Measurements from ENCODE around the gene ATPAF1.
"Not testable (repeated sequence)": the region's sequence is repeated elsewhere in the genome, so short reads cannot be mapped to it uniquely, and the experiment has no call there.

ATPAF1 gene, protein sequence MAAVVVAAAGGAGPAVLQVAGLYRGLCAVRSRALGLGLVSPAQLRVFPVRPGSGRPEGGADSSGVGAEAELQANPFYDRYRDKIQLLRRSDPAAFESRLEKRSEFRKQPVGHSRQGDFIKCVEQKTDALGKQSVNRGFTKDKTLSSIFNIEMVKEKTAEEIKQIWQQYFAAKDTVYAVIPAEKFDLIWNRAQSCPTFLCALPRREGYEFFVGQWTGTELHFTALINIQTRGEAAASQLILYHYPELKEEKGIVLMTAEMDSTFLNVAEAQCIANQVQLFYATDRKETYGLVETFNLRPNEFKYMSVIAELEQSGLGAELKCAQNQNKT

DNA sequence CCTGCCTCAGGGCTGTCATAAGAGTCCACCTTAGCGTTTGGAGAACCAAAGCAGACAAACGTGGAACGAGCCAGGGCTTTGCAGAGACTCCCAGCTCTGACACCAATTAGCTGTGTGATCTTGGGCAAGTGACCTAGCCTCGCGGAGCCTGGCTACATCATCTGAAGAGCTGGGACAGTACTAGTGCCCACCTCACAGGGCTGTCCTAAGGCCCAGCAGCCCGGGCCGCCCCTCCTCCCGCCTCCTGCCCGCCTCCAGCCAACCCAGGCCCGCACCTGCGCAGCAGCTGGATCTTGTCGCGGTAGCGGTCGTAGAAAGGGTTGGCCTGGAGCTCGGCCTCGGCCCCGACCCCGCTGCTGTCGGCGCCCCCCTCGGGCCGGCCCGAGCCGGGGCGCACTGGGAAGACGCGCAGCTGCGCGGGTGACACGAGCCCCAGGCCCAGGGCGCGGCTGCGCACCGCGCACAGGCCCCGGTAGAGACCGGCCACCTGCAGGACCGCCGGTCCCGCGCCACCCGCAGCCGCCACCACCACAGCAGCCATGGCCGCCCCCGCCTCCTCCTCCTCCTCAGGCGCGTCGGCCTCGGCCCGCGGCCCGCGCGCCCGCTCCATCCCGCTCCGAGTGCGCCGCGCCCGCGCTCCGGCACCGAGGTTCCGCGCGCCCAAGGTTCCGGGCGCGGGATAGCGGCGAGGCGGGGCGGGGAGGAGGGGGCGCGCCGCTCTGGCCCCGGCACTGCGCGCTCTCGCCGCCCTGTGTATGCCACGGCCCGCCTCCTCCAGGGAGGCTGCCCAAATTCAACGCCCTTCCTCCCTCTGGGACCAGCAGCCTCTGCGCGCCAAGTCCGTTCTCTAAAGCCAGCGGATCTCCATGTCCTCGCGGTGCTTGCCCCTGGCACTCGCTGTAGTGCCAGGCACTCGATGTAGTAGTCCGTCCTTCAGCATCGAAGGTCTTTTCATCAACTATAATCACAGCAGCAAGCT lies at the start of gene ATPAF1:
Gene ATPAF1, minus strand, starts transcription at position 583 of the 979 bp plus-strand sequence. Its CDS starts 42 bp downstream, at position 541.
- DNase-seq = peak; percentile 70

DNA sequence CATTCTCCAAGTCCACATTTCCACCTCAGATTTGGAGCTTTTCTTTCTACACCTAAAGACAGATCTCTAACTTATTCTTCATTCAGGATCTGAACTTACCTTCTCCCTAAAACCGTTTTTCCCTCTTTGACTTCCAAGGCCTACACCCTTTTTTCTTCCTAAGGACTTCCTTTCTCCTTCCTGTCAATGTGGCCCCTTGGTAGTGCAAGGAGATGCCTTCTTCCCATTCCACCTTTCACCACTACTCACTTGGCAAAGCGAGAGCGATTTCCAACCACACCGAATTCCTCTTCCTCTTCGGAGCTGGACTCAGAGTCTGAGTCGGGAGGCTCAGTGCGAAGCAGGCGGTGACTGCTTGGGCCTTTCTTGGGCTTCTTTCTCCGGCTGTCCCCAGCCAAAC lies 49.5 kb upstream of the ATPAF1 start:
- DNase-seq = no peak

DNA sequence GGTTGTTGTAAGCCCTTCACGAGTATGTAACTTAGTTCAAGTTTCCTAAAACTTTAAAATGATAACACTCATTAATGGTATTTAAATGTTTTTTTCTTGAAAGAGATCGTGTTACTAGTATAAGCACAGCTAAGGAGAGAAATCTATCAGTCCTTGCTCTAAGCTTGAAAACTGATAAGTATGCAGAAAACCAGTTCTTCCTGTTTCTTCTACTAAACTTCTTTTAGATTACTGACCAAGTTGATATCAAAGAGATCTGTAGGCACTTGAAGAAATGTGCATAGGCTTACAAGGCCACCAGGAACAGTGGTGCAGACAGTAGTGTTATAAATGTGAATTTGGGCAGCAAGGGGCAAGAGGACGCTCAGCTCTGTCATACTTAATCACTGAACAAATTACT lies 46.8 kb upstream of the ATPAF1 start:
- DNase-seq = no peak

DNA sequence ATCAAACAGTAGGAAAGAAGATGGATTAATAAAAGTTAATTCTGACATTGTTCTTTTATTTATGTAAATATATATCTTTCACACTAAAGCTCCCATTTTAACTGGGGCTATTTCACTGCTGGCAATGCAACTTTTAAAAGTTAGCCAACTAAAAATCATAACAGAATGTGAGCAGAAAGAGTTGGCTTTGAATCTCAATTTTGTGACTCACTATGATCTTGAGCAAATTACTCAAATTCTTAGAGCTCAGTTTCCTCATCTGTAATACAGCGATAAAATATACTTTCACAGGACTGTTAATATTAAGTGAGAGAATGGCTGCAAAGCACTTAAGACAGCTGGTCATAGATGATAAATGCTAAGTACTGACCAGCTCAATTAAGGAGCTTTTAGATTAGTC lies 40.0 kb upstream of the ATPAF1 start:
- no peak for DNase-seq

DNA sequence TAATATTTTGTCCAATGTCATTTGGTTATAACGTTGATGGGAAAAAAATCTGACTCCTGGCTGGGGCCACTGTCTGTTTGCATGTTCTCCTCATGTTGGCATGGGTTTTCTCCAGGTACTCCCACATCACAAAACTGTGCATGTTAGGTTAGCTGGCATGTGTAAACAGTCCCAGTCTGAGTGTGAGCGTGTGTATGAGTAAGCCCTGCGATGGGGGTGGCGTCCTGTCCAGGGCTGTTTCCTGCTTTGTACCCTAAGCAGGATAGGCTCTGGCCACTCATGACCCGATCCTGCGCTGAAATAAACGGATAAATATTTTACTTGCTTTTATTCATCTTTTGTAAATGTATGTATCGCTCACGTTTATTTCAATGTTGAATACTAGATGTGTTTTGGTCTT lies 37.2 kb upstream of the ATPAF1 start:
- no peak for DNase-seq

DNA sequence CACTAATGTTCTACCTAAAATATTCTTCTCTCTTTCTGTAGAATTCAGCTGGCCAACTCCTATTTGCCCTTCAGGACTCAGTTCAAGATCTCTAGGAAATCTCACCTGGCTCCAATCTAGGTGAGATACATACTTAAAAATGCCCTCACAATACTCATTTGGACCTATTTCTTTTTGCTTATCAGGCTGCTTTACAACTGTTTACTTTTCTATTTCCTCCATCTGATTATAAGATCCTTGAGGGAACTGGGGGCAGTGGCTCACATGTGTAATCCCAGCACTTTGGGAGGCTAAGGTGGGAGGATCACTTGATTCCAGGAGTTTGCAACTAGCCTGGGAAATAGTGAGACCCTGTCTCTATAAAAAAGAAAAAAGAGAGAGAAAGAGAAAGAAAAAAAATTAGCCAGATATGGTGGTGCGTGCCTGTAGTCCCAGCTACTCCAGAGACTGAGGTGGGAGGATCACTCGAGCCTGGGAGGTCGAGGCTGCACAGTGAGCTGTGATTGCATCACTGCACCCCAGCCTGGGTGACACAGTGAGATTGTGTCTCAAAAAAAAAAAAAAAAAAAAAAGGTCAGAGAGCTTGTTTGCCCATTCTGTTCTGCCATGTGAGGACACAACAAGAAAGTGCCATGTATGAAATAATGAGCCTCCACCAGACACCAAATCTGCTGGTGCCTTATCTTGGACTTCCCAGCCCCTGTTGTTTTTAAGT lies 35.9 kb upstream of the ATPAF1 start:
- no peak for DNase-seq

DNA sequence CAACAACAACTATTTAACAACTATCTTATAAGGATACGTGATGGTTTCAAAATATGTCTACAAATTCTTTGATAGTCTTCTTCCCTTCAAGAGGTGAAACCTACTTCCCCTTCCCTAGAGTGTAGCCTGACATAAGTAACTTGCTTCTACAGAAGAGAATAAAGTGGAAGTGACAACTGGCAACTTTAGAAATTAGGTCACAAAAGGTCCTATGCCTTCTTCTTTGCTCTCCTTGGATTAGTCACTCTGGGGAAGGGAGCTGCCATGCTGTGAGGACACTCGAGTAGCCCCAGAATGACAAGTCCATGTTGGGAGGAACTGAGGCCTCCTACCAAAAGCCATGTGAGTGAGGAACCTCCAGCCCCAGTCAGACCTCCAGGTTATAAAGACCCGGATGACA lies 31.5 kb upstream of the ATPAF1 start:
- DNase-seq = no peak

DNA sequence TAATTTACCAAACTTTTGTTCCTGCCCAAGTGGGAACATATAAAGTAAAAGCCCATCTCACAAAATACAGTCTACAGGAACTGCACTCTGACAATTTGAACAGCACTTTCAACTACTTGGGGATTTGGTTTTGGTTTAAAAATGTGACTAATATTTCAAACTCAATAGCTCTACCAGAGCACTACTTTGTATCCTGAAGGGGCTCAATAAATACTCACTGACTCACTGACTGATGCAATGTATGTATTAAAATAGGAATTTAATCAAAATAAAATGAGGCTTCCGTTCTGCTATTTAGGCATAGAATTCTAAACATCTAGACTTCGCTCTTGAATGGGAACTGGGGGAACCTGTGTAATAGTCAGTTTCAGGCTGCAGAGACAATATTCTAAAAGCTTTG lies 28.9 kb upstream of the ATPAF1 start:
- DNase-seq = no peak

DNA sequence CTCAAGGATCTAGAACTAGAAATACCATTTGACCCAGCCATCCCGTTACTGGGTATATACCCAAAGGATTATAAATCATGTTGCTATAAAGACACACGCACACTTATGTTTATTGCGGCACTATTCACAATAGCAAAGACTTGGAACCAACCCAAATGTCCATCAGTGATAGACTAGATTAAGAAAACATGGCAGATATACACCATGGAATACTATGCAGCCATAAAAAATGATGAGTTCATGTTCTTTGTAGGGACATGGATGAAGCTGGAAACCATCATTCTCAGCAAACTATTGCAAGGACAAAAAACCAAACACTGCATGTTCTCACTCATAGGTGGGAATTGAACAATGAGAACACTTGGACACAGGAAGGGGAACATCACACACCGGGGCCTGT lies 26.5 kb upstream of the ATPAF1 start:
- DNase-seq = not testable (repeated sequence)

DNA sequence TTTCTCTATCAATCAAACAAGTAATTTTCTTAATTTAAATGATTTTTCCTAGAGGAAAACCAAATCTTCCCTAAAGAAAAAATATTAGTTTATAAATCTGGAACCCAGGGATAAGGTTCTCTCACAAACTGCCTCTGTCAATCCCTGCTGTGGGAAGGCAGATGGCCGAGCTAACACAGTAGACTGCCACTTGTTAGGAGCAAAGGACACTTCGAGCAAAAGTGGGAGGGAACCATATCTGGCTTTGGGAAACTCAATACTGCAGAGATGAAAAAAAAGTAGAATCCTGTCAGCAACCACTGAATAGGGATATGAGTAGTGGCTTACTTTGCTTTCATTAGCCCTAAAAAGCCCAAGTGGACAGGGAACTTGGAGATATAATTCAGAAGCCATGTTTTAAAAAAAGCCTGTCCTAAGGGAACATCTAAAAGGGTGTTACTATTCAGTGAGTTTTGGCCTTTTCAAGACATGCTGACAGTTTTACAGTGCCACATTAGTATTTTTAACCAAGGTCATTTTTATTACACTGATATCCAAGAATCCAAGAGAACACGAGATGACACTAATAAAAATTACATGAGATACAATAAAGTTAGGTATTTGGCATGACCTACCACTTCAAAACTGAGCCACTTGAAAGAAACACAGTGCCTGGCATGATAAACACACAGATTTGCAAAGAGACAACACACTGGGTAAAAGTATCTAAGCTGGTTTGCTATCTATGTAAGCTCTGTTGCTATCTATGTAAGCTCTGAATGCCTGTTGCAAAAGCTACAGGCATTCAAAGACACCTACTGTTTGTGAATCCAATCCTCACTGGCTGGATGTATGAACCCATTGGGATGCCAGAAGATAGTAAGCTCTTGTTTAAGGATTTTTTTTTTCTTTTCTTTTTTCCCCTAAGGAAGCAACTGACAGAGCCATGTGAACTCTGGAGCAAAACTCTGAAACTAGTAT lies 24.9 kb upstream of the ATPAF1 start:
- DNase-seq = no peak

DNA sequence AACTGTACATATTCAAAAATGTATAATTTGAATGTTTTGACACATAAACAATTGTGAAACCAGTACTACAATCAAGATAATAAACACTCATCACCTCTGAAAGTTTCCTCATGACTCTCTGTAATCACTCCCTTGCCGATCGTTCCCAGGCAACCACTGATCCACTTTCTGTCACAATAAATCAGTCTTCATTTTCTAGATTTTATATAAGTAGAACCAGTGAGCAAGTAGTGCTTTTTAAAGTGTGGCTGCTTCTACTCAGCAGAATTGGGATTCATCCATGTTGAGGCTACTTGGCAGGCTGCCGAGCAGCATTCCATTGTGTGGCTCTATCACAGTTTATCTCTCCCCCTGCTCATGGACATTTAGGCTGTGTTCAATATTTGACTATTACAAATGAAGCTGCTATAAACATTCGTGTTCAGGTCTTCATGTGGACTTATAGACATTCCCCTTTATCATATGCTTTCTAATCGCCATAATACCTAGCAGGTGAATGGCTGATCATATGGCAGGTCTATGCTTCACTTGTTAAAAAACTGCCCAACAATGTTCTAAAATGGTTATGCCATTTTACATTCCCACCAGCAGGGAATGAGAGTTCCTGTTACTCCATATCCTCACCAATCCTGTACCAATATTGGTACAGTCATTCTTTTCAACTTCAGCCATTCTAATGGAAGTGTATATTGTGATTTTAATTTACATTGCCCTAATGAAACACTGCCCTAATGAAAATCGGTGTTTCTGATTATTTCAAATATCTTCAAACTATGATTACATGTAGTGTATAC lies 24.0 kb upstream of the ATPAF1 start:
- no peak for DNase-seq

DNA sequence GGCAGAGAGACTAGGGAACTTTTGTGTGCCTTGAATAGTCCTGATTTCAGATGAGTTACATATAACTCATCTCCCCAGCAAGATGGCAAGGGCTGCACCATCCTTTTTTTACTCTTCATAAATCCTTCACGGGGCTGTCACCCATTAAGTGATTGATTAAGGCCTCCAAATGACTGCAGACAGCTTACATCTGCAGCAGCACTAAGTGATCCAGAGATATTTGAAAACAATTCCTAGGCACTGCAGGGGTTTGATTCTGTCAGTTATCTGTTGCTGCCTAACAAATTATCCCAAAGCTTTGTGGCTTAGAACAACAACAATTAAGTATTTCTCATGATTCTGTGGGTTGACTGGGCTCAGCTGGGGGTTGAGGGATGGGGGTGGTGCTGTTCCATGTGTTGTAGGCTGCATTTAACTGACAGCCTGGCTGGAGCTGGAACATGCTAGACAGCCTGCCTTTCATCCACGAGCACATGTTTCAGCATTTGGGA lies 22.8 kb upstream of the ATPAF1 start:
- no peak for DNase-seq

DNA sequence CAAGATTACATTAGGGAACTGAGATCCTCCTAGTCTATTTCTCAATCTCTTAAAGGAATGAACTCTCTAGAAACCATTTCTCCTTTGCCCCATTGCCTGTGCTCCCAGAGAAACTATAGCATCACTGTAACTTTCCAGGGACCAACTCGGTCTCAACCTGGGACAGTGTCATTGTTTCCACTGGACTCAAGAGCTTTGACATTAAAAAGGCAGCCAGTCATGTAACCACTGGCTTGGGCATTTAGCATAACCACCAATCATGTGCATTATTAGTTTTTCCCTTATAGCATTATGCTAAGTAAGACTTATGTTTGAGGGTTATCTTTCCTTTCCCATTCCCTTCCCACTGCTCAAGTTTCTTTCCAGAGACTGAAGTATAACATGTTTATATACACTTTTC lies 21.7 kb upstream of the ATPAF1 start:
- DNase-seq = no peak

DNA sequence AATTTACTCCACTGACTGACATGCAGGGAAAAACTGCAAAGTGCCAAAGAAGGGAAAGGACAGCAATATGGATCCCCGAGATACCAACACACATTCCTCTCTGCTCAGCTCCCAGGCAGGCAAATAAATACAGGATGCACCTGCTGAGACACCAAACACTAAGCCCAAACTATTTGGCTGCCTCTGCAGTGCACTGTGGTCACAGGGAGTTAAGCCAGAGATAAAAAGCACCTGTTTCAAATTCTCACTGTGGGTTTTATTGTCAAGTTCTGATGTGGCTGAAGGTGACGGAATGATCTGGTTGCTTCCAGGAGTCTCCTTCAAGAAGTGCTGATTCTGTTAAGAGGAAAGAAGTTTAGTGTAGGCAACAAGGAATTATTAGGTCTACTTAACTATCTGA lies 21.2 kb upstream of the ATPAF1 start:
- no peak for DNase-seq

DNA sequence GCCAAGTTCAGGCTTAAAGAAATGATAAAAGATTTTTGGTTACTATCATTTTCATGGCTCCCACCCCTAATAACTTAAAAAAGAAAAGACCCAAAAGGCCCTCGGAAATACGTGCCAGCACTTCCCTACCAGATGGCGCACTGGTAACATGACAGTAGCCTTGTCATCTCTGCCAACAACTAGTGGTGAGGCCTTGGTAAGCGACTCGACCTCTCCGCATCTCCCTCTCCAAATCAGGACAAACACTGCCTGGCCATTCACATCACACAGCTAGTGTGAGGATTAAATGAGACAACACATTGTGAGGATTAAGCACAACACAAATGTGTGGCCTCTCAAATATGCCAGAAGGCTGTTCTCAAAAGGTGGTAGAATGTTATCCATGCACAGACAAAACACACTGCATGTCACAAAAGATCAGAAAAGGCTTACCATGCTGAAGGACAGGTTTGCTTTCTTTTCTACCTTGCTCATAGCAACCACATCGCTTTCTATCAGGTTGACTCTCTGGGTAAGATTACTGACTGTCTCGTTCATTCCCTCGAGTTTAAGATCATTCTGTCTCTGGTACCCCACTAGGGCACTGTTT lies 19.9 kb upstream of the ATPAF1 start:
- no peak for DNase-seq

DNA sequence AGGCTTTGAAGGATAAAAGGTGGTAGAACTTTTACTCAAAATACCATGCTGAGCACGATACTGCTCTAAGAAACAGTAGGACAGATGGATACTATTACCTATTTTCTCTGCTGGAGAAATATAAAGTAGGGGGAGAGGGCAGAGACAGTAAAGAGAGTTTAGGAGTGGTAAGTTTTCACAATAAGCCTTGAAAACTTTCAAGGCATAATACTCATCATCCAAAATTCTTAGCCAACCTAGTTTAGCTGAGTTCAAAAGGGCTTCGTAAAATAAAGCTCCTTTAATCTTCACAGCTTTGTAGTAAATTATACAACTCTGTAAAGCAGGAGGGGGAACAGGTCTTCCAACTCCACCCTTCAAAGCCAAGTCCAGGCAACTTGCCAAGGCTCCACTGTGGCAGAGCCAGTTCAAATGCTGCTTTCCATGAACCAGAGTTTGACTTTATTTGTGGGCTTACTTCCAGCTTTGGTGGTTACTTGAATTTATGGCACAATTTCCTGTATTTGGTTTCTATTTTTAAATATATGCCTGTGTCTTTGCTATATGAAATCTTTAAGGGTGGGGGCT lies 19.0 kb upstream of the ATPAF1 start:
- DNase-seq = peak; percentile 55

DNA sequence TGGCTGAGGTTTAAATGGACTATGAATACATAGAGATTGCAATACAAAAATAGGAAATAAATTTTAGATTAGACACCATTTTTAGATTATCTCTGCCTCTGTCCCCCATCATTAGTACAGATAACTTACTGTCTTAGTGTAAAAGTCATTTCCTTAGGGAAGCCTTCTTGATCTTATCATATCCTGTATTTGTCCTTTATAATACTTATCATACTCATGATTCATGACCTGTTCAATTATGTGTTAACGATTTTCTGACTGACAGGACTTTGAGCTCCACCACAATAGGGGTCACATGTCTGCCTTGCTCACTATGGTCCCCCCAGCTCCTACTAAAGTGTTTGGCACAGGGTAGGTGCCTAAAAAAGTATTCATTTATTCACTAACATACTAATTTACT lies 18.1 kb upstream of the ATPAF1 start:
- DNase-seq = no peak

DNA sequence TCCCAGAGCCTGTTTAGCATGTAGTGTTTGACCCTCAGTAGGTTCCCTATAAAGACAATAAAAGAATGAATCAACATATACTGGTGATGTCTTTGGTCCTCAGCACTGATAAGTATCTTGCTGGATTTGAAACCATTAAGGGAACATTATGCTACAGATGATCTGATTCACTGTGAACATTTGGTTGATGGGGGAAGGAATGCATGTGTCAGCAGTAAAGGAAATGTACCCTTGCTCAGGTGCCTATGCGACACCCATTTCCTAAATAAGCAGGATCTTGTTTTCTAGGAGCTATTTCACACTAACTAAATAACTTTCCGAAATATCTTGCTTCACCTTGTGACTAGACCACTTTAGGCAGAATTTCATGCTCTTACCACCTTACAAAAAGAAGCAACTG lies 16.5 kb upstream of the ATPAF1 start:
- DNase-seq = no peak

DNA sequence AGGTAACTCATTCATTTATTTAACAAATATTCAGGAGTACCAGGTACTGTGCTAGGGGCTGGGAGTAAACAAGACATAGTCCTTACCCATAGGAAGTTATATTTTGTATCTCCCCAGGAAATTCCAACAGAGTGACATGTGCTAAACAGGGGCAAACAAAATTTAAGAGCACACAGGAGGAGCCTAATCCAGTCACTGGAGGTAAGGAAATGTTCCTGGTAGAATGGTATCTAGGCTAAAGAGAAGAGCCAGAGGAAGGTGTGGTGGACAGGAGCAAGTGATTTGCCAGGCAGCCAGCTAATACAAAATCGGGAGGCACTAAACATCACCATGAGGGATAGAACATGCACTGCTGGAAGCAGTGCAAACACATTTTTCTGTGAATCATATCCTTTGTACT lies 13.9 kb upstream of the ATPAF1 start:
- DNase-seq = no peak

DNA sequence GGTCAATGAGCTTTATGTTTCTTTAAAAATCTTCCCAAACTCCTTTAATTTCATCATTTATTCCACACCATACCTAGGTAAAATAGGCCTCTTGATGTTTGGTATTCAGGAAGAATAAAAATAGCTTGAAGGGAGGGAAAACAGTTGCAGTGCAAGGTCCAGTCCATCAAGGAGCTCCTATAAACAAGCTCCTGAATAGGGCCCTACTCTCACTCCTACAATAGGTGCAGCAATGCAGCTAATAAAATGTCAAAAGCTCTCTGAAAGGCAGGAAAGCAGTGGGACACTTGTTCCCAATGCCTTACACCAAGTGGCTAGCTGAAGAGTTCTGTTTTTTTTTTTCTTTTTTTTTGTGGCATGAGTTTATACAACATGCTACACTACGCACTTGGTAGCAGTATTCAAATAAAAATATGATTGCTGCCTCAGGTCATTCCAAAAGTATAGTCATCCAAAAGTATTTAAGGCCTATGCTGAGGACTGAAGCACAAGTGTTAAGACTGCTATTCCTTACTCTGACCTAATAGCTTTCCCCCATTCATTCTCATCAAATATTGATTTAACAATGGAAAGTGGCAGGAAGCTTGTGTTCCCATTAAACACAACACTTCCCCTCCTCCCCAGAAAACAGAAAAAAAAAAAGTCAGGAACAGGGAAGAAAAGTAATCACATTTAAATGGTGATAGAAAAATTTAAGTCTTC lies 13.3 kb upstream of the ATPAF1 start:
- DNase-seq = peak; percentile 54

Data from DMS153 (cell line).